A673 (cell line): ENCODE measurements around the gene RGS21. TPM values are rescaled to one million over a fixed set of nuclear protein-coding genes. Genes with fewer than 3 reads are reported as not detected.
"Not testable (repeated sequence)": the region's sequence is repeated elsewhere in the genome, so short reads cannot be mapped to it uniquely, and the experiment has no call there.

ENCODE experiments used
- BruUV-seq: library from RNA; stranded (reverse); fragments of 400-500 nt; replicated peaks from 2 replicates; lab custom pipeline; 2021; lab: Mats Ljungman, UMichigan
- CTCF ChIA-PET: fragments of 300-600 bp; sonication (Branson Sonifier 250); formaldehyde crosslinking; loops from one replicate; lab custom pipeline; 2022; ENCODE audit warnings: antibody characterized with exemption; lab: Charles Lee
- POLR2A ChIA-PET: fragments of 300-600 bp; sonication (Branson Sonifier 250); formaldehyde crosslinking; loops from one replicate; lab custom pipeline; 2022; ENCODE audit warnings: antibody characterized with exemption; ENCODE audit not compliant: low non-redundant PET; lab: Charles Lee
- DNase-seq: peaks from one replicate; pipeline ENCODE4 v3.0.0-alpha.2; 2015; ENCODE audit warnings: low spot score
- H3K27ac ChIP-seq: fragments of 200-600 bp; sonication (generic); 2 replicates; pipeline ENCODE4 v1.5.1; 2016; ENCODE audit warnings: mixed run types, low read depth, mild to moderate bottlenecking, mixed read lengths, antibody characterized with exemption, low read length; ENCODE audit not compliant: poor library complexity, severe bottlenecking
- H3K27me3 ChIP-seq: fragments of 200-600 bp; sonication (generic); replicated peaks from 2 replicates; pipeline ENCODE4 v1.6.1; 2017; ENCODE audit warnings: mixed run types, low read depth, mild to moderate bottlenecking, mixed read lengths, antibody characterized with exemption, low read length; ENCODE audit not compliant: insufficient read depth, poor library complexity
- H3K36me3 ChIP-seq: fragments of 200-600 bp; sonication (generic); 2 replicates; pipeline ENCODE4 v1.6.1; 2016; ENCODE audit warnings: mixed run types, mild to moderate bottlenecking, mixed read lengths, antibody characterized with exemption, low read length; ENCODE audit not compliant: insufficient read depth, poor library complexity, severe bottlenecking
- H3K4me1 ChIP-seq: fragments of 200-600 bp; sonication (generic); 2 replicates; pipeline ENCODE4 v1.6.1; 2017; ENCODE audit warnings: mixed run types, mild to moderate bottlenecking, mixed read lengths, antibody characterized with exemption, low read length; ENCODE audit not compliant: insufficient read depth, poor library complexity, severe bottlenecking
- H3K4me3 ChIP-seq: fragments of 200-600 bp; sonication (generic); 2 replicates; pipeline ENCODE4 v1.5.1; 2016; ENCODE audit warnings: low read depth, mixed run types, mild to moderate bottlenecking, mixed read lengths, low read length; ENCODE audit not compliant: poor library complexity, severe bottlenecking
- H3K9me3 ChIP-seq: fragments of 200-600 bp; sonication (generic); 2 replicates; pipeline ENCODE4 v1.6.1; 2016; ENCODE audit warnings: mixed run types, low read depth, mild to moderate bottlenecking, mixed read lengths, antibody characterized with exemption, low read length; ENCODE audit not compliant: poor library complexity, severe bottlenecking
- CTCF ChIP-seq: fragments of 300-800, 200-600 bp; sonication (generic); conservative IDR thresholded peaks from 2 replicates; pipeline ENCODE4 v1.5.1; 2017; ENCODE audit warnings: low read depth, mild to moderate bottlenecking, antibody characterized with exemption, low read length, moderate library complexity, mixed read lengths
- EZH2 ChIP-seq: fragments of 200-600 bp; sonication (generic); IDR thresholded peaks from 2 replicates; pipeline ENCODE4 v1.6.1; 2017; ENCODE audit warnings: borderline replicate concordance, low read depth, mild to moderate bottlenecking, mixed read lengths, antibody characterized with exemption, low read length; ENCODE audit not compliant: poor library complexity, severe bottlenecking
- intact Hi-C: fragments of 100-400 bp; cut with micrococcal nuclease; formaldehyde crosslinking; loops from one replicate; pipeline ENCODE4 v1.10.0; 2022; ENCODE audit not compliant: unreplicated experiment
- total RNA-seq: library from RNA; stranded (reverse); gene quantifications from 2 replicates; pipeline ENCODE4 v1.2.3, GENCODE V29; 2021

RGS21 gene
- total RNA-seq, 1 experiment from 2014 or later = 0.43 TPM

GRCh38 chr1:192284927-192285326 is 31.9 kb upstream of the RGS21 start:
- Histone ChIP-seq H3K4me3 (no peak overlapping the region), H3K36me3 (no peaks in the 10 kb centered on the region), H3K4me1 (no peaks in the 10 kb centered on the region), H3K9me3 (peaks cover 46% of the 10 kb centered on the region), H3K27ac (no peak overlapping the region), H3K27me3 (no peaks in the 10 kb centered on the region)
- intact Hi-C loops = no loop called here
- CTCF ChIA-PET = no interaction called here
- POLR2A ChIA-PET = no interaction called here
- no TSS peak for BruUV-seq
- no peak for DNase-seq
- TF ChIP-seq CTCF = no peak
- no peak for TF ChIP-seq EZH2

- no peak for DNase-seq
- no peak for TF ChIP-seq EZH2
- TF ChIP-seq CTCF = no peak
- POLR2A ChIA-PET = interaction anchor here (0.7 kb wide), 1 partner anchor 736 kb away, joined by 5 read pairs; no protein-coding TSS in a partner anchor
- Histone ChIP-seq H3K27me3 (no peaks in the 10 kb centered on the region), H3K27ac (no peak overlapping the region), H3K36me3 (peaks cover 7% of the 10 kb centered on the region), H3K9me3 (peaks cover 13% of the 10 kb centered on the region), H3K4me3 (no peak overlapping the region), H3K4me1 (no peaks in the 10 kb centered on the region)
- intact Hi-C loops = no loop called here
- CTCF ChIA-PET = no interaction called here
- no TSS peak for BruUV-seq
Measured at GRCh38 chr1:192303029-192303428, 13.8 kb upstream of the RGS21 start.

- H3K27me3 ChIP-seq, H3K27ac ChIP-seq, H3K4me3 ChIP-seq, CTCF ChIA-PET, DNase-seq, BruUV-seq, POLR2A ChIA-PET, intact Hi-C loops: not testable (repeated sequence)
- Histone ChIP-seq H3K4me1 (peaks cover 17% of the 10 kb centered on the region), H3K36me3 (peaks cover 12% of the 10 kb centered on the region), H3K9me3 (peaks cover 23% of the 10 kb centered on the region)
Measured at GRCh38 chr1:192308314-192308713, 8.5 kb upstream of the RGS21 start.

- Histone ChIP-seq H3K4me1 (peaks cover 44% of the 10 kb centered on the region), H3K4me3 (no peak overlapping the region), H3K27me3 (no peaks in the 10 kb centered on the region), H3K27ac (peak overlapping the region; percentile 62), H3K9me3 (peaks cover 23% of the 10 kb centered on the region), H3K36me3 (peaks cover 12% of the 10 kb centered on the region)
- CTCF ChIA-PET = interaction anchor here (1.3 kb wide), 1 partner anchor 303 kb away, joined by 11 read pairs; no protein-coding TSS in a partner anchor
- no peak for TF ChIP-seq EZH2
- TF ChIP-seq CTCF = peak; percentile 81
- POLR2A ChIA-PET = no interaction called here
- no TSS peak for BruUV-seq
- peak; percentile 86 for DNase-seq
- intact Hi-C loops = loop anchor here (1.0 to 10.0 kb wide), 4 partner anchors 84 to 1676 kb away; no protein-coding TSS in a partner anchor
Measured at GRCh38 chr1:192311281-192311680, 5.5 kb upstream of the RGS21 start.
